CD4-positive, alpha-beta T cell treated with Interleukin-17A for 4 hours (primary cell): ENCODE data around the gene IP6K1.
"Not testable (repeated sequence)": the region's sequence is repeated elsewhere in the genome, so short reads cannot be mapped to it uniquely, and the experiment has no call there.

ENCODE experiments used
- DNase-seq: peaks from one replicate; pipeline ENCODE4 v3.0.0-alpha.2; 2020; ENCODE audit warnings: mixed read lengths

Gene IP6K1

DNA sequence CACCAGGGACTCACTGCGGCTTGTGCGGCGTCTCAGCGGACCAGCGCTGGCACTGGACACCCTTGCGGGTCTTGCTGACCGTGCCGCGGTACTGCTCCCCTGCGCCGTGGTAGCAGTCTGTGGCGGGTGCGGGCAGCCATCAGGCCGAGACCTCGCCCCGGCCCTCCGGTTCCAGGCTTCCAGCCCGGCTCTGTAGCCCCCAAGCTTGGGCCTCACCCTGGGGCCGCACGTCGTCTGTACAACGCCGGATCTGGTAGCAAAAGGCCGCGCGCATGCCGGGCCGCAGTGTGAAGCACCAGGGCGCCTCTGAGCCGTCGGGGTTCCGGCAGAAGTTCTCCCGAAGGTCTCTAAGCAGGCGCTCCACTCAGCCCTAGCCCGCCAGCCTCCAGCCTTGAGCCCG is 100.5 kb downstream of the IP6K1 start:
- not testable (repeated sequence) for DNase-seq

DNA sequence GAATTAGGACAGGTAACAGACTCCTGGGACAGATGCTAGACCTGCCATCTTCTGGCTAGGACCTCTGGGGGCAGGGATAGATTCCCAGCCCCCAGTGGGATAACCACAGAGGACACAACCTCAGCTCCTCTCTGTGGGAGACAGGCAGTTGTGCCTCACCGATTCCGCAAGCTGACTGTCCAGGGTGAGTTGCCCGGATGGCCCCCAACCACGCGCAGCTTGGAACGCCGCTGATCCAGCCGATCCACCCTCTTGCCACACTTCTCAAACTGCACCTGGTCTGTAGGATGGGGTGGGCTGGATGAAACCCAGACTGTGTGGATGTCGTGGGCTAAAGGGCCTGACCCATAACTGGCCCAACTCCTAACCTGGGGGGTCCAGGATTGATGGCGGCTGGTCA is 101.2 kb downstream of the IP6K1 start:
- not testable (repeated sequence) for DNase-seq

DNA sequence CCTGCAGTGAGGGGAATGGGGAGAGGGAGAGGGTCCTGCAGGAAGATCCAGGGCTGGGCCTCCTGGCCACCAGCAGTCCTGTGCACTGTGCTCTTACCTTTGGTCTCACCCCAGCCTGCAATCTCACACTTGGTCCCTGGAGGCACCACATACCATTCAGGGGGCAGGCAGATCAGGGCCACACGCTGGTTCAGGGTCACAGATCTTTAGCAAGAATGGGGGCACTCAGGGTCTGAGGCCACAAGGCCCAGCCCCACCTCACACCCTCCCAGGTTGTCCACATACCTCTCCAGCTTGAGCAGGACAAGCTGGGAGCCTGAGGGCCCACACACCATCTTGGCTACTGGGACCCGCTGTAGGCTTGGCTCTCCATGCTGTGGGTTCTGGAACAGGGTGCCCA is 101.9 kb downstream of the IP6K1 start:
- not testable (repeated sequence) for DNase-seq

DNA sequence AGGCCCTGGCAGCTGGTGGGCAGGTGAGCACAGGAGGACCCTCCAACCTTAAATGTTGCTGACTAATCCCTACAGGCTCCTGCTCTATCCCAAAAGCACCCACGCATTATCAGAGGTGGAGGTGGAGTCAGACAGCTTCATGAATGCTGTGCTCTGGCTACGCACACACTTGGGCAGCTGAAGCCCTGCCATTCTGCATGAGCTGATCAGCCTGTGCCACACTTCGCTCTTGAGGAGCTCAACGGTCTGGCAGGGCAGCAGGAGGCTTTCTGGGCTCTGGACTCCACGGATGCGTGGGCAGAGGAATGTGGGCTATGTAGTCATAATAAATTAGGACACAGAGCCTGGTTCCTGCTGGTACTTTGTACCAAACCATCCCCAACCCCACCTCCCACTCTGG is 103.2 kb downstream of the IP6K1 start:
- DNase-seq = no peak

DNA sequence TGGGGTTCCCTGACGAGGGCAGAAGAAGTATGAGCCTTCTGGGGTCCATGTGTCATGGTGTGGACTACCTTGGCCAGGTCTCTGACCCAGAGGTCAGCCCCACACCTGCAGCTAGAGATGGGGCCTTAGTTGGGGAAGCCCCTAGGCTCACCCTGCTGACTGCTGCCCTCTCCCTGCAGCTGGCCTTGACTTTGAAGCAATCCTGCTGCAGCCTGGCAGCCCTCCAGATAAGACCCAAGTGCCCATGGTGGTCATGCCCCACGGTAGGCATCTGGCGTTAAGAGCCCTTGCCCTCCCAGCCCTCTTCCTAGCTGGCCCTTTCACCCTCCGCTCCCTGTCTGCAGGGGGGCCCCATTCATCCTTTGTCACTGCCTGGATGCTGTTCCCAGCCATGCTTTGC is 104.8 kb downstream of the IP6K1 start:
- DNase-seq = no peak

DNA sequence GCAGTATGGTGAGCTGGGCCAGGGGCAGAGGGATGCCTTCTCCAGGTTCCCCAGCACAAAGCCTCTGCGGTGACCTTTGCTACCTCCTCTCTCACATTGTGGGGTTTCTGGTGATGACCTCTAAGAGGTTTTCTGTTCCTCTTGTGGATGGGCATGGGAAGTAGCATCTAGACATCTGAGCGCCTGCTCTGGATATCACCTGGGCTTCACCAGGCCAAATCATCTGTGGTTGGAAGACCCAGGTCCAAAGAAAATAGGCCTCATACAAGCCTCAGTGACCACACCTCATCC is 105.2 kb downstream of the IP6K1 start:
- no peak for DNase-seq

DNA sequence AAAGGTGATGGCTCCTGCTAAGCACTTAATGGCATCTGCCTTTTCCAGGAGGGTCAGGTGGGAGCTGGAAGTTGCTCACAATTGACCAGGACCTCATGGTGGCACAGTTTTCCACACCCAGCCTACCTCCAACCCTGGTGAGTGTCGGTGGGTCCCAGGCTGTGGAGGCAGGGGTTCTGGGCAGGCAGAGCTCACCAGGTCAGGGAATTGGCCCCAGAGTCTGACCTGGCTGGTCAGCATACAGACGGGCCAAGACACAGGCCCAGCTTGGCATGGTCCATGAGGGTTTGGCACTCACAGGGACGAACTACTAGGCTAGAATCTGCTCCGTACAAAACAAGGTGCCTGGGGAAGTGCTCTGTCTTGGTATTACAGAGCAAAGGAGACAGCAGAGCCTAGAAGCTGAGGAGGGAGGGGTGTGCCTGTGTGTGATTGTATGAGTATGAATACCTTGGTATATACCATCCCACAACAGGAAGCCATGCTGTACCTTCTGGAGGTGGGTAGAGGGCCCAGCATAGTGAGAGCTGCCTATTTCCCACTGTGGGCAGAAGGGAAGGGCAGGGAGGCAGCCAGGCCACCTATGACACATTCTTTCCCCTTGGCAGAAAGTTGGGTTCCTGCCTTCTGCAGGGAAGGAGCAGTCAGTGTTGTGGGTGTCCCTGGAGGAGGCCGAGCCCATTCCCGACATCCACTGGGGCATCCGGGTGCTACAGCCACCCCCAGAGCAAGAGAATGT is 105.7 kb downstream of the IP6K1 start:
- no peak for DNase-seq

DNA sequence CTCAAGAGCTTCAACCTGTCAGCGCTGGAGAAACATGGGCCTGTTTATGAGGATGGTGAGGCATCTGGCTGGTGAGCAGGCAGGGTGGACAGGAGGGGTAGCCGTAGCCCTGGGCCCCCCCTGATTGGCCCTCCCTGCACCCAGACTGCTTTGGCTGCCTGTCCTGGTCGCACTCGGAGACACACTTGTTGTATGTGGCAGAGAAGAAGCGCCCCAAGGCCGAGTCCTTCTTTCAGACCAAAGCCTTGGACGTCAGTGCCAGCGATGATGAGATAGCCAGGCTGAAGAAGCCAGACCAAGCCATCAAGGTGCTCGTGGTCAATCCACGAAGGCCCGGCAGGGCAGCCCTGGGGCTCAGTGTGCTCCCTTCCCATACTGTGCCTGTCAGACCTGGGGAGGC is 110.4 kb downstream of the IP6K1 start:
- DNase-seq = no peak

DNA sequence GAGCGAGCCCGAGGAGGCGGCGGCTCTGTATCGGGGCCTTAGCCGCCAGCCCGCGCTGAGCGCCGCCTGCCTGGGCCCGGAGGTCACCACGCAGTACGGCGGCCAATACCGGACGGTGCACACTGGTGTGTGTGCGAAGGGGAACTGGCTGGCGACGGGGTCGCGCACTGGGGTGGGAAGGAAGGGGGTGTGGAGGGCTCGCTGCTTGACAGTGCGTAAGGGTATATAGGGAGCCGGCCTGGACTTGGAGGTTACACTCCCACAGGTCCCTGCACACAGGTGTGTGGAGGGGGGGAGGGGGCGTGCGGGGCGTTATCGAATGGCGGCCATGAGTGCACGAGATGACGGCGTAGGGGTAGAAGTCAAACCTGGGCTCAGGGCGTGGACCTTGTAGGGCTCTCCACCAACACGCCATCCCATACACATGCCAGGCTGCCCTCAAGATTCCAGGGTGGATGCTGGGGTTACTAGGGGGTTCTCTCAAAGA is 111.8 kb downstream of the IP6K1 start:
- no peak for DNase-seq
